ENCODE results near the gene CRYGN.
A peak's percentile ranks its signal among the peaks of the same experiment; 100 is the strongest.

The CRYGN gene

DNA sequence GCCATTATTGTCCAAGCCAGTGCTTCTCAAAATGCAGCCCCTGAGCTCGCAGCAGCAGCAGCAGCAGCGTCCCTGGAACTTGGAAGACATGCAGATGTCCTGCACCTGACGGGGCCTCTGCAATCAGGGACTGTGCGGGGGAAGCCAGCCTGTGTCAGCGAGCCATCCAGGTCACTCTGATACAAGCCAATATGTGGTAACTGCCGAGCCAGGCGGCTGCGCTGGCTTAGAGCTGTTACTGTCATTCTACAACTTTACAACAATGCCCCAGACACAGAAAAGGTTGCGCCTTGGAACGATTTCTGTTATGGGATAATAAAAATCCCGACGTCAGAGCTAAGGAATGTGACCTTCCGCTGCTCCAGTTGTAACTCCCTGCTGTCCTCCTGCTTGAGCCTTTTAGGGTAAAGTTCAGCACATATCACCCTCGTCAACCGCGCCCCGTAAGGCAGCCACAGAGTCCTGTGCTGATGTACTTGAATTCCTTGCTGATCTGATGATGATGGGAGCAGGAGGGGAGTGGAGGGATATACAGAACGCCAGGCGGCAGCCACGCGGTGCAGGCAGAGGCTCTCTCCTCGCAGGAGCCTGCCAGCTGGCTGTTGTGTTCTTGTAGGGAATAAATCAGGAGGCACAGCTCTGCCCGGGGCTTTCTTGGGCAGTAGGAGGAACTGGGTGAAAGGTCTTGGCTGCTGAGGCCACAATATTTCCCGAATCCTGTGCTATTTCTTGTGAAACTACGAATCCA is 20.0 kb upstream of the CRYGN start:
- no peak for DNase-seq

DNA sequence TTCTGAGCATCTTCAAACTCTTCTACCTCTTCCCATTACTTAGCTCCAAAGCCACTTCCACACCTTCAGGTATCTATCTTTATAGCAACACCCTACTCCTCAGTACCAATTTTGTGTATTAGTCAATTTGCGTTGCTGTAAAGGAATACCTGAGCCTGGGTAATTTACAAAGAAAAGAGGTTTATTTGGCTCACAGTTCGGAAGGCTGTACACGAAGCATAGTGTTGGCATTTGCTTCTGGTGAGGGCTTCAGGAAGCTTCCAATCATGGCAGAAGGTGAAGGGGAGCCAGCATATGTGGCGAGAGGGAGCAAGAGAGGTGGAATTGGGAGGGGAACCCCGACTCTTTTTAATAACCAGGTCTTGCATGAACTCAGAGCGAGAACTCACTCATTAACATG is 17.6 kb upstream of the CRYGN start:
- no peak for DNase-seq

- DNase-seq = no peak
These were observed 16.8 kb upstream of the CRYGN start for GRCh38 chr7:151456782-151457181.

DNA sequence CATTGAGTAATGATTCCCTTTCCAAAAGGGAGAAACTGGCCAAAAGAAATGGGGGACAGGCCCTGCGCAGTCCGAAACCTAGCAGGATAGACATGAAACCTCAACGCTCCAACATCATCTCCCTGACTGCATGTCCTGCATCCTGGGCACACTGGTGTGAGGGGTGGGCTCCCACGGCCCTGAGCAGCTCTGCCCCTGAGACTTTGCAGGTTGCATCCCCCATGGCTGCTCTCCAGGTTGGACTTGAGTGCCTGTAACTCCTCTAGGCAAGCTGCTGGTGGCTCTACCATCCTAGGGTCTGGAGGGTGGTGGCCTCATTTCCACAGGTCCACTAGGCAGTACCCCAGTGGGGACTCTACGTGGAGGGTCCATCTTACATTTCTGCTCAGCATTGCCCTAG is 16.3 kb upstream of the CRYGN start:
- DNase-seq = no peak

DNA sequence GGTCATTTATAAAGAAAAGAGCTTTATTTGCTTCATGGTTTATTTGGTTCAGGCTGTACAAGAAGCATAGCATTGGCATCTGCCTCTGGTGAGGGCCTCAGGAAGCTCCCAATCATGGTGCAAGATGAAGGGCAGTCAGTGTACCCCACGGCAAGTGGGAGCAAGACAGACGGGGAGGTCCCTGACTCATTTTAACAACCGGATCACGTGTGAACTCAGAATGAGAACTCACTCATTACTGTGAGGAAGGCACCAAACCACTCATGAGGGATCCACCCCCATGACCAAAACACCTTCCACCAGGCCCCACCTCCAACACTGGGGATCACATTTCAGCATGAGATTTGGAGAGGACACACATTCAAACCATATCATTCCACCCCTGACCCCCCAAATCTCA is 15.7 kb upstream of the CRYGN start:
- no peak for DNase-seq

GRCh38 chr7:151454932-151455530 is 15.1 kb upstream of the CRYGN start:
- DNase-seq = no peak

DNA sequence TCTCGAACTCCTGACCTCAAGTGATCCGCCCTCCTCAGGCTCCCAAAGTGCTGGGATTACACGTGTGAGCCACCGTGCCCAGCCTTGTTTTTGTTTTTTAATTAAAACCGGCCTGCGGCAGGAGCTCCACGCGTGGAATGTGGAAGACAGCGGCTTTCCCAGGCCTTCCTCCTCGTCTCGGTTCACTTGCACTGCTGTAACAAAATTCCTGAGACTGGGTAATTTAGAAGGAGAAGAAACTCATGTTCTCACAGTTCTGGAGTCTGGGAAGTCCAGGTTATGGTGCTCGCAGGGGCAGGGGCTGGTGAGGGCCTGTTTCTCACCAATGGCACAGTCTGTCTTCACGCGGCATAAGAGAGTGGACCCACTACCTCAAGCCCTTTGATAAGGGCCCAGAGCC is 14.4 kb upstream of the CRYGN start:
- DNase-seq = no peak

DNA sequence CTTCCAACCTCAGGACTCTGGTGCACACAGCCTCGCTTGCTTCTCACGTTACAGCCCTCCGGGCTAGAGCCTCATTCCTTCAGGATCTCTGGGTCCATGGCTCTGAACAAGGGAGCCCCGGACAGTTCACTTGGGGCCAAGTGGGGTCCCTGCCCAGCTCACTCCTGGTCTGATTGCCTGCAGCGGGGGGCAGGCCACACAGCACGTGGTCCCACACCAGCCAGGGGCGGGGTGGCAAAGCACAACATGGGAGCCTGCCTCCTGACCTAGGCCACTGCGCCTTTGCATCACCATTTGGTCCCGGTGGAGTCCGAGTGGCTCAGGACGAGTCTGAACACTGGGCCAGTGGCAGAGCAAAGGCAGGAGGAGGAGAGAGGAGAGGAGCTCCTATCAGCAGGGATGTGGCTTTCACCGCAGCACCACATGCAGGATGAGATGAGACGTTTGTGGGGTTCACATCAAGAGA is 13.4 kb upstream of the CRYGN start:
- peak in 1 of 5 experiments; percentile 51 for DNase-seq

- no peak for DNase-seq
These were observed 12.9 kb upstream of the CRYGN start for GRCh38 chr7:151452680-151453325.

GRCh38 chr7:151451626-151452571 is 12.0 kb upstream of the CRYGN start:
- DNase-seq = no peak

- DNase-seq = no peak
These were observed 11.2 kb upstream of the CRYGN start for GRCh38 chr7:151451156-151451555.

DNA sequence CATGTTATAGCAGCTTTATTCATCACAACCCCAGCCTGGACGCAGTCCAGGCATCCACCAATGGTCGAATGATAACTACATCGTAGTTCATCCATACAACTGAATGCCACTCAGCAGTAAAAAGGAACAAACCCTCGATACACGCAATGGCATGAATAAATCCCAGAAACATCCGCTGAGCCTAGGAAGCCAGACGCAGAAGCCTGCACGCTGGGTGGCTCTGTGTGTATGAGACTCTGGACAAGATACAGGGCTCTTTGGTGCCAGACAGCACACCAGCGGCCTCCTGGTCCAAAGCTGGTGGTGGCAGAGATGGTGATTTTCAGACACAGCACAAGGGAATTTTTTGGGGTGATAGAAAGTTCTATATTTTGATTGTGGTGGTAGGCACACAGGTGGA is 10.0 kb upstream of the CRYGN start:
- DNase-seq = no peak

- DNase-seq = peak; percentile 45 to 75 (median 66)
These were observed 8.6 kb upstream of the CRYGN start for GRCh38 chr7:151448261-151449252.

DNA sequence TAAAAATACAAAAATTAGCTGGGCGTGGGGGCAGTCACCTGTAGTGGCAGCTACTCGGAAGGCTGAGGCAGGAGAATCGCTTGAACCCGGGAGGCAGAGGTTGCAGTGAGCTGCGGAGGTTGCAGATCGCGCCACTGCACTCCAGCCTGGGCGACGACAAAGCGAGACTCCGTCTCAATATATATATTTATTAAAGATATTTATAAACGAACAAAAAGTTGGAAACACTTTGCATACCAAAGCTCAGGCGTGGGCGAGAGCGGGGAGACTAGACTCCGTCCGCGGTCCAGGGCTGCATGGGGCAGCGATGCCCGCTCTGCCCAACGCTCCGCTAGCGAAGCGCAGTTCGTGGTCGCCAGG is 7.9 kb upstream of the CRYGN start:
- DNase-seq = no peak

DNA sequence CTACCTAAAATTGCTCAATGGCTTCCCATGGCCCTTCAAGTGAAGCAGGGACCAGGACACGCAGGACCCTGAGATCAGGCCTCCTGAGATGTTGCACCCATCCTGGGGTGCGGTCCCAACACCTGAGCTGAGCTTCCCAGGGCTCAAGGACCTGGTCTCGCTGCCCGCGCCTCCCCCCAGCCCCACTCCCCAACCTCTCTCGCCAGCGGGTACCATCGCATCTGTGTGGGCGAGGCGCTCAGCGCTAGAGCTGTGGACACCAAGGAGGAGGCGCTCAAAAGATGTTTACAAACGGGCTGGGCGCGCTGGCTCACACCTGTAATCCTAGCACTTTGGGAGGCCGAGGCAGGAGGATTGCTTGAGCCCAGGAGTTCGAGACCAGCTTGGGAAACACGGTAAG is 7.4 kb upstream of the CRYGN start:
- DNase-seq = no peak

DNA sequence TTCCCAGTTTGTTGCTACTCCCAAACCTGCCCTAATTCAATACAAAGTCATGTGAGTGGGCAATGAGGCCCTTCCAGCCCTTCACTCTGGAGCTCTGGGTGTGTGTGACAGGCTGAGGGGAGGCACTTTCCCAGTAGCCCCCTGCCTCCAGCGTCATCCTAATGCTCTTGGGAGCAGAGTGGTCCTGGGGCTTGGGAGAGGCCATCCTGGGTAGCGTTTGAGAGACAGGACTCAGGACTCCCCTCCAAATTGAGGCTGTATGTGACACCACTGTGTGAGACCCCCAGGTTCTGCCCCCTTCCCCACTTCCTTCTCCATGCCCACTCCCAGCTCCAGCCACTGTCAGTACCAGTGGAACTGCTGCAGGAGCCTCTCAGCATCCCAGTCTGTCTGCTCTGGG is 6.5 kb upstream of the CRYGN start:
- DNase-seq = no peak

DNA sequence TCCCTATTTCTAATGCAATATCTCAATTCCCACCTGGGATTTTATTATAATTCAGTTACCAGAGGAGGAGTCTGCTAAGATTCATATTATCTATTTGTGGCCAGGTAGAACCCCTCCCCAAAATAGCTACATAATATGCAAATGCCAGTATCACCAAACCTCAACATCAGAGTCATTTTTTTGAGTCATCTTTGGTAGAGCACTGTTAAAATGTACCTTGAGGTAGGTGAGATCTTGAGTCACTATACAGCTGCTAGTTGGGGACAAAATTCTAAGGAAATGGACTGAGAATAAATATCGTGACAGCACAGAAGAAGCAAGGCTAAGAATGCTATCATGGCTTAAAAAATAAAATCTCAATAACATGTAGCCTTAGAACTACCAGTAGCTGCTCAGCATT is 4.7 kb upstream of the CRYGN start:
- no peak for DNase-seq

GRCh38 chr7:151442776-151443496 is 3.0 kb upstream of the CRYGN start:
- DNase-seq = no peak

DNA sequence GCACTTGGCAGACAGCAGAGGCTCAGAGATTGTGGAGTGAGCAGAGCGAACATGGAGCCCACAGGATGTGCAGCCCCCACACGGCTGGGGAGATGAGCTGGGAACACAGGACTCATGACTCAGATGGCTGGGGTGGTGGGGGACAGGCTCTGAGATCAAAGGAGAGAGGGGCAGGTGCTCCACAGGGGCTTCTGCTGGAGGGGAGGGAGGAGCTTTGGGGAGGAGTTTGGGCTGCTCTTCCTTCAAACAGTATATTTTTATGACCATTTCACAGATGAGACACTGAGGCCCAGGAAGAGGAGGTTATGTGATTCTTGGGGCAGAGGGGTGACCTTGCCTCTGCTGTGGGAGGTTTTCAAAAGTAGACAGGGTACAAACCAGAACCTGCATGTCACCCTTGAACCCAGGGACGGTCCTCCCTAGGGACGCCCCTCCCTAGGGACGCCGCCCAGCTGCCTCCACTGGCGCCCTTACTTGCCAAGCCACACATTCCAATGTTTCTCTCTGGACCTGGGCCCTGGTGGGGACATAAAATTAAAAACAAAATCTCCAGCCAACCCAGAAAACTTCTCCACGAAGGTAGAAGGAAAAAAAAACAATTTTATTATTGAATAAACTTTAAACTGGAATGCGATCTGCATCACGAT is 981 bp upstream of the CRYGN start:
- DNase-seq = no peak

GRCh38 chr7:151438864-151439601 is 908 bp downstream of the CRYGN start:
- DNase-seq = no peak
